GM18526 (cell line): ENCODE data around the gene ANXA6.

Source experiments
- POLR2A ChIP-seq: IDR thresholded peaks from 3 replicates; pipeline ENCODE4 v1.6.1; 2011; ENCODE audit not compliant: insufficient read length; ENCODE audit errors: extremely low read depth

The ANXA6 gene

GRCh38 chr5:151126199-151126645 lies 31.4 kb downstream of the ANXA6 start:
- no peak for TF ChIP-seq POLR2A

GRCh38 chr5:151125421-151125820 lies 32.2 kb downstream of the ANXA6 start:
- TF ChIP-seq POLR2A = no peak

GRCh38 chr5:151123897-151124751 lies 33.5 kb downstream of the ANXA6 start:
- TF ChIP-seq POLR2A = peak; percentile 17

- TF ChIP-seq POLR2A = peak; percentile 12
These were observed 34.8 kb downstream of the ANXA6 start for GRCh38 chr5:151122828-151123227.

GRCh38 chr5:151121665-151122064 lies 35.9 kb downstream of the ANXA6 start:
- TF ChIP-seq POLR2A = no peak

GRCh38 chr5:151121095-151121494 lies 36.5 kb downstream of the ANXA6 start:
- no peak for TF ChIP-seq POLR2A

- no peak for TF ChIP-seq POLR2A
These were observed 38.5 kb downstream of the ANXA6 start for GRCh38 chr5:151118913-151119575.

- no peak for TF ChIP-seq POLR2A
These were observed 42.2 kb downstream of the ANXA6 start for GRCh38 chr5:151115272-151115905.

GRCh38 chr5:151113651-151114050 lies 43.9 kb downstream of the ANXA6 start:
- TF ChIP-seq POLR2A = no peak

GRCh38 chr5:151110992-151111391 lies 46.6 kb downstream of the ANXA6 start:
- no peak for TF ChIP-seq POLR2A

GRCh38 chr5:151110122-151110681 lies 47.4 kb downstream of the ANXA6 start:
- TF ChIP-seq POLR2A = no peak

GRCh38 chr5:151108566-151108965 lies 49.0 kb downstream of the ANXA6 start:
- no peak for TF ChIP-seq POLR2A

- no peak for TF ChIP-seq POLR2A
These were observed 49.6 kb downstream of the ANXA6 start for GRCh38 chr5:151107738-151108520.

GRCh38 chr5:151107084-151107483 lies 50.5 kb downstream of the ANXA6 start:
- no peak for TF ChIP-seq POLR2A

- no peak for TF ChIP-seq POLR2A
These were observed 51.1 kb downstream of the ANXA6 start for GRCh38 chr5:151106509-151106908.
